ENCODE data around the gene SYK.

SYK gene

GRCh38 chr9:90869361-90869760 lies 67.7 kb downstream of the SYK start:
- TF ChIP-seq SIN3A (IDR thresholded peaks at IDR 0.05; ENCODE audit: borderline replicate concordance, insufficient read depth, low read length) (no peak), FOXP2 (optimal IDR thresholded peaks at IDR 0.05; ENCODE audit: borderline replicate concordance, extremely low read depth, extremely low read length, insufficient read depth) (no peak), TAF1 (IDR thresholded peaks at IDR 0.05; ENCODE audit: borderline replicate concordance, insufficient read depth, low read length) (no peak), POLR2AphosphoS5 (IDR thresholded peaks at IDR 0.05; ENCODE audit: low read depth, low read length) (no peak)
- TF ChIP-seq, protein P1, sequence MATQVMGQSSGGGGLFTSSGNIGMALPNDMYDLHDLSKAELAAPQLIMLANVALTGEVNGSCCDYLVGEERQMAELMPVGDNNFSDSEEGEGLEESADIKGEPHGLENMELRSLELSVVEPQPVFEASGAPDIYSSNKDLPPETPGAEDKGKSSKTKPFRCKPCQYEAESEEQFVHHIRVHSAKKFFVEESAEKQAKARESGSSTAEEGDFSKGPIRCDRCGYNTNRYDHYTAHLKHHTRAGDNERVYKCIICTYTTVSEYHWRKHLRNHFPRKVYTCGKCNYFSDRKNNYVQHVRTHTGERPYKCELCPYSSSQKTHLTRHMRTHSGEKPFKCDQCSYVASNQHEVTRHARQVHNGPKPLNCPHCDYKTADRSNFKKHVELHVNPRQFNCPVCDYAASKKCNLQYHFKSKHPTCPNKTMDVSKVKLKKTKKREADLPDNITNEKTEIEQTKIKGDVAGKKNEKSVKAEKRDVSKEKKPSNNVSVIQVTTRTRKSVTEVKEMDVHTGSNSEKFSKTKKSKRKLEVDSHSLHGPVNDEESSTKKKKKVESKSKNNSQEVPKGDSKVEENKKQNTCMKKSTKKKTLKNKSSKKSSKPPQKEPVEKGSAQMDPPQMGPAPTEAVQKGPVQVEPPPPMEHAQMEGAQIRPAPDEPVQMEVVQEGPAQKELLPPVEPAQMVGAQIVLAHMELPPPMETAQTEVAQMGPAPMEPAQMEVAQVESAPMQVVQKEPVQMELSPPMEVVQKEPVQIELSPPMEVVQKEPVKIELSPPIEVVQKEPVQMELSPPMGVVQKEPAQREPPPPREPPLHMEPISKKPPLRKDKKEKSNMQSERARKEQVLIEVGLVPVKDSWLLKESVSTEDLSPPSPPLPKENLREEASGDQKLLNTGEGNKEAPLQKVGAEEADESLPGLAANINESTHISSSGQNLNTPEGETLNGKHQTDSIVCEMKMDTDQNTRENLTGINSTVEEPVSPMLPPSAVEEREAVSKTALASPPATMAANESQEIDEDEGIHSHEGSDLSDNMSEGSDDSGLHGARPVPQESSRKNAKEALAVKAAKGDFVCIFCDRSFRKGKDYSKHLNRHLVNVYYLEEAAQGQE (IDR thresholded peaks at IDR 0.05; ENCODE audit: insufficient read depth in 1 of 2, low read depth in 2 of 2, low read length in 2 of 2), result no peak

DNA sequence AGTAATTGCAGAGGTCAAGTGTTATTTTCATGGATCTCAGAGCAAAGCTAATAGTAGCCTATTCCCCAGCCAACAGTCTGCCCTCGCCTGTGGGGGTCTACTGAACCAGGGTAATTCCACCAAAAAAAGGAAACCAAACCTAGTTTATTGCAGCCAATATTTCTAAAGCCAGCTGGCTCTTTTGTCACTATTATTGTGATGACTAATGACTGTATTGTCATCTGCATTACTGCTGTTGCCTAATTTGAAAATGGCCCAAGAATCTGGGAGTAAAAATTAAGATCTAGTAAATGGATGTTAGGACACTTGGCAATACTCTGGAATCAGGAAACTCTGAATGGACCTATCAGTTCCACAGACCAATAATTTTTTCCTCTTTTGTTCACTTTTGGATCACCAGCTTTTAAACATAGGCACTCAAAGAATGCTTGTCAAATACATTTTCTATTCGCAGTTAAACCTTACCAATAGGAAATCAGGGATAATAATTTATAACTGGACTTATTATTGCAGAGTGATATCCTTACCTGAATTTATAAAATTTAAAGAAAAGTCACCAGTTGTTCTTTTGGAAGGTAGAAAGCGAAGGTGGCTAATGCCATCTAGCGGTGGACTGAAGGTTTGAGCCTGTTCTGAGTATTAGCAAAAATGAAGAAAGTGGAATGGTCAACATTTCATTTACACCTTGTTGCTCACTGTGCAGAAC lies 69.2 kb downstream of the SYK start:
- TF ChIP-seq FOXP2 (optimal IDR thresholded peaks at IDR 0.05; ENCODE audit: borderline replicate concordance, extremely low read depth, extremely low read length, insufficient read depth) (no peak), POLR2AphosphoS5 (IDR thresholded peaks at IDR 0.05; ENCODE audit: low read depth, low read length) (no peak), TAF1 (IDR thresholded peaks at IDR 0.05; ENCODE audit: borderline replicate concordance, insufficient read depth, low read length) (no peak), SIN3A (IDR thresholded peaks at IDR 0.05; ENCODE audit: borderline replicate concordance, insufficient read depth, low read length) (no peak)
- TF ChIP-seq, protein P1 (IDR thresholded peaks at IDR 0.05; ENCODE audit: insufficient read depth in 1 of 2, low read depth in 2 of 2, low read length in 2 of 2), result no peak

GRCh38 chr9:90871327-90871935 lies 69.8 kb downstream of the SYK start:
- no peak for TF ChIP-seq TAF1 (IDR thresholded peaks at IDR 0.05; ENCODE audit: borderline replicate concordance, insufficient read depth, low read length)
- TF ChIP-seq, protein P1 (IDR thresholded peaks at IDR 0.05; ENCODE audit: insufficient read depth in 1 of 2, low read depth in 2 of 2, low read length in 2 of 2), result no peak
- no peak for TF ChIP-seq POLR2AphosphoS5 (IDR thresholded peaks at IDR 0.05; ENCODE audit: low read depth, low read length)

DNA sequence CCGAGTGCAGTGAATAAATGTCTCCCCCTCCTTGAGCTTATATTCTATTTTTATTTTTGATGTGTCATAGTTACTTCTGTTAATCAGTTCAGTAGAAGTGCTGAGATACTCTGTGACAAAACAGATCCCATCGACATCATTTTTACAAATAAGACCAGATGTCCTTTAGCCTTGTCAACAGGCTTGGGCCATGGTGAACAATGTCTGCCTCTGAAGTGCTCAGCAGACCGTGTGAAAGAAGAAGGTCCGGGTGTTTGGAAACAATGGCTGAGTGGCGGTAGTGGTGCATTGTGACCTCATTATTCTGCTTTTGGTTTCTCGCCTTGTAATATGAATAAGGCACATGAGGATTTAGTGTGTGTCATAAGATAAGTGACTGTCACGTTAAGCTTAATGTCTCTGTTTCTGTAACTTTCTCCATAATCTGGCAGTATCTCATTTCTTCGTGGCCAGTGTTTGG lies 71.2 kb downstream of the SYK start:
- TF ChIP-seq SIN3A (IDR thresholded peaks at IDR 0.05; ENCODE audit: borderline replicate concordance, insufficient read depth, low read length), result no peak

- no peak for TF ChIP-seq SIN3A (IDR thresholded peaks at IDR 0.05; ENCODE audit: borderline replicate concordance, insufficient read depth, low read length)
- no peak for TF ChIP-seq FOXP2 (optimal IDR thresholded peaks at IDR 0.05; ENCODE audit: borderline replicate concordance, extremely low read depth, extremely low read length, insufficient read depth)
- TF ChIP-seq POLR2AphosphoS5 (IDR thresholded peaks at IDR 0.05; ENCODE audit: low read depth, low read length), result no peak
- TF ChIP-seq, protein P1 (IDR thresholded peaks at IDR 0.05; ENCODE audit: insufficient read depth in 1 of 2, low read depth in 2 of 2, low read length in 2 of 2), result no peak
- TF ChIP-seq TAF1 (IDR thresholded peaks at IDR 0.05; ENCODE audit: borderline replicate concordance, insufficient read depth, low read length), result no peak
Measured at GRCh38 chr9:90873422-90873821, 71.8 kb downstream of the SYK start.

Measured in PFSK-1 (cell line).